ENCODE results near the gene NCR3LG1.
A peak's percentile ranks its signal among the peaks of the same experiment; 100 is the strongest.

NCR3LG1 gene

DNA sequence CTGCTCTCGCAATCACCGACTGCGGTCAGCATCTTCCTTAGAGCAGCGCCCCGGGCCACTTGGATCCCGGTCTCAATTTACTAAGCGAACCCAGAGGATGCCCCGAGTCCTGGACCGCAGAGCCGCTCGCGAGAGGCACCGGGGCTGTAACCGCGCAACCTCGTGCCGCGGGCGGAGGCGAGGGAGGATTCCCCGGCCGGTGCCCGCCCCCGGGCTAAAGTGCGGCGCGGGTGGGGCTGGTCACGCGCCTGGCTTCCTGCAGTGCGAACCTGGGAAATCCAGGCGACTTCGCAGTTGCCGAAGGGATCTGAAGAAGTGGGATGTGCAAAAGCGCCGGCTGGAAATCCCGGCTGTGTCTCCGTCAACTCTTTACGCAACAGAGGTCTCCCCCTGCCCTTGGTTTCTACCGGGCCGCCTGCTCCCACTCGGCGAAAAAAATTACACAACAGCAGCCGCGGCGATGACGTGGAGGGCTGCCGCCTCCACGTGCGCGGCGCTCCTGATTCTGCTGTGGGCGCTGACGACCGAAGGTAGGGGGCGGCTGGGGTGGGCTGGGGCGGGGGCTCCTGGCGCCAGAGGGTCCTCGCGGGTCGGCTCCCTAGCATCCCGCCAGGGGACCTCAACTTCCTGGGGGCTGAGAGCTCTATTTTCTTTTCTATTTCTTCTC is at the start of gene NCR3LG1:
TSS of gene NCR3LG1 (plus strand) at position 291 of the 667 bp plus-strand sequence. CDS start at position 461, 170 bp downstream.
- peak; percentile 67 for DNase-seq

- no peak for DNase-seq
Measured at GRCh38 chr11:17313349-17314231, 38.0 kb upstream of the NCR3LG1 start.

DNA sequence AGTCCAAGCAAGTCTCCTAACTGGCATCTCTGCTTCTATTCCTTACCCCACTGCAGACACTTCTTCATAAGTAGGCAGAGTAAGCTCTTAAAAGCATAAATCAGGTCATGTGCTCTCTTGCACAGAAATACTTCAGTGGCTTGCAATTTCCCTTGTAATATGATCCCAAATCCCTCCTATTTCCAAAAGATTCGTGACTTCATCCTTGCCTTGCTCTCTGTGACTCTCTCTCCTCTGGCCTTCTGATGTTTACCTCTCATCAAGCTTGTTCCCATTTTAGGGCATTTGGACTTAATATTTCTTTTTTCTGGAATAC is 37.4 kb upstream of the NCR3LG1 start:
- DNase-seq, result no peak

DNA sequence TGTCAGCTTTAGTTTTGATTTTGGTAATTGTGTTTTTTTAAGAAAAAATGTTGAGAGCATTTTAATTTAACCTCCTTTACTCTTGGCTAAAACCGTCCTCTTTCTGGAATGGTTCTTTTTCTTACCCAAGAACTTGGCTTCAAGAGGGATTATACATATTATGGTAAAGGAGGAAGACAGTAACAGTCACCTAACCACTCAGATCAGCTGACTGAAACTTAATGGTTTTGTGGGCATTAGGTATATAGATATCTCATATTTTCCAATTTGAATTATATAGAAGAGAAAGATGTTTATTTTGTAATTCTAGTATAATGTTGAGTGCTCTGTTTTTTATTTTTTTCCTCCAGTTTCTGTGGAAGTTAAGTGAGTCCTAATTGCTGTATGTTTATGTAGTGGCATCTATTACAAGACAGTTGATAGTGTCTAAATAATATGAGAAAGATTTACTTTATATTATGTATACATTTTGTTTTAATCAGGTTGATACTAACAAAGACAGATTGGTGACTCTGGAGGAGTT is 36.6 kb upstream of the NCR3LG1 start:
- no peak for DNase-seq

DNA sequence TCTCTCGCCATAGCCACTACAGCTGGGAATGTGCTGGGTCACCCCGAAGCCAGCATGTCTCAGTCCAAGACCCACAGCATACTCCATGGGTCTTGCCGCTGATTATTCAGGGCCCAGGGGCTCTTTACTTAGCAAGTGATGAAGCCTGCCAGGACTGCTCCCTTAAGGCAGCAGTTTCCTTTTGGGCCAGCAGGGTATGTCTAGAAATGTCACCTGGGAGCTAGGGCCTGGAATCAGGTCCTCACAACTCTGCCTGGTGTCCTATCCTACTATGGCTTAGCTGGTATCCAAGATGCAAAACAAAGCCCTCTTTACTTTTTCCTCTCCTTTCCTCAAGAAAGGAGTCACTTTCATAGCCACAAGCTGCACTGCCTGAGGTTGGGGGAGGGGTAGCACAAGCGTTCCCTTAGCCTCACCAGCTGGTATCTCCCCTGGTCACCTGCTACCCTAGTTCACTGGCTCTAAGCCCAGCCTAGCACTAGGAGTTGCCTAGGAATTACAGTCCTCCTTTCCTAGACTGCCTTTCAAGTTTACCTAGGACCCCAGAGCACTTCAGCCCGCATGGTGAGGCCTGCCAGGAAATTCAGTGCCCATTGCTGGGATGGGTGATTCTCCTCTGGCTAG is 22.6 kb upstream of the NCR3LG1 start:
- no peak for DNase-seq

DNA sequence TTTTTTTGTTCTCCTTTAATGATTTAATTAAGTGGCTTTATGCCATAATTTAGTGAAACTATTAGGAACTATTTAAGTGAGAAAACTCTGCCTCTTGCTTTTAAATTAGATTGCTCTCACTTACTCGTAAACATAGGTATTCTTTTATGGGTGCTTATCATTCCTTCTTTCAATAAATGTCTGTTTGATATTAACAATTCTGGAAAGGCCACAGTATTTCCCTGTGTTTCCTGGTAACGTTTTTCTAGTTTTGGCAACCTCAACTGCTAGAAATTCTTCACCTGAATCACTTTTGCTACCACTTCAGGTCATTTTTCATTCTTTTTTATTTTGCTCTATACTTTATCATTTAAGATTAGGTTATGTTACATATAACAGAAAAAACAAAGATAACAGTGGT is 19.9 kb upstream of the NCR3LG1 start:
- no peak for DNase-seq

DNA sequence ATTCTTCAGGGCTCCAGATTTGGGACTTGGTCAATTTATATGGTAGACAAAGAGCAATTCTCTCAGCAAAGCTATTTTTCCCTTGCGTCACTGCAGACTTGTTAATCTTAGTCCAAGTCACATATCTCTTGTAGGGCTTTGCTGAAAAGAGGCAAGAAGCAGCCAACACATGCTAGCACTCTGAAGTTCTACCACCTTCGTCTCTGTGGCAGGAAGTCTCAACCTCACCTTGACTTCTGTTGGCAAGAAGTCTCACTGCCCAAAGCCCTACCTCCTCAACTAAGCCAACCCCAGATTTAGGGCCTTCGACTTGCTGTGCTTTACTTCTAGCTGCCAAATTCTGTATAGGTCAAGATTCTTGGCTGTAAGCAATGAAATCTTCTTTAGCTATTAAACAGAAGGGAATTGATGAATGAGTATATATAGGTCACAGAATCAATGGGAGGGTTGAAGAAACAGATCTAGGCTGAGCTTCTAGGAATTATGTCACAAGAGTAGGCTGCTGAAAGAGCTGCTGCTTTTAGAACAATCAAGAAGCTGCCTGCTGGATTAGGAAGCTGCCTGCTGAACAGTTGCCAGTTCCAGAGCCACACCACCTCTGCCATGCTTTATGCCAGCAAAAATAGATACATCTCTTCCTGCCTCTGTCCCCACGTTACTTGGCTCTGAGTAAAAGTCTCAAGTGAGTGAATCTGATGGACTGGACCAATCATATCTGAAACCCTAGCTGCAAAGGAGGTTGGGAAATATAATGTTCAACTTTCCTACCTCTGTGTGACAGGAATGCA is 17.6 kb upstream of the NCR3LG1 start:
- no peak for DNase-seq

GRCh38 chr11:17343257-17343656 is 8.3 kb upstream of the NCR3LG1 start:
- no peak for DNase-seq

DNA sequence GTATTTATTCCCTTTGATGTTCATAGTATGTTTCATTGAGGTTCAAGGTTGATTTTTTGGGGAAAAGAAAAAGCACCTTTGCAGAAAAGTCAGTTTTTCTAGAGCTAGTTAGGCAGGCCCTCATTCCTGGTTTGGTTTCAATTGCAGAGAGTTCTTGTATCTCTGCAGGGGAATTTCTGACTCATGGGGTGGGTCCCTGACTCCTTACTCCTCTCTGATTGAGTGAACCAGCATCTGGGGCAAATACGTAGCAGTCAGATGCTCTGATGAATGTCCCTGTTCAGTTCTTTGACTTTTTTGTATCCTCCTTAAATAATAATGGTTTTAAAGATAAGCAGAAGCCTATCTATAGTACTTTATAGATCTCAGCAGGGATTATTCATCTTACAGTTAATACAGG is 7.7 kb upstream of the NCR3LG1 start:
- peak; percentile 72 for DNase-seq

- DNase-seq, result no peak
Measured at GRCh38 chr11:17347676-17348075, 3.9 kb upstream of the NCR3LG1 start.

DNA sequence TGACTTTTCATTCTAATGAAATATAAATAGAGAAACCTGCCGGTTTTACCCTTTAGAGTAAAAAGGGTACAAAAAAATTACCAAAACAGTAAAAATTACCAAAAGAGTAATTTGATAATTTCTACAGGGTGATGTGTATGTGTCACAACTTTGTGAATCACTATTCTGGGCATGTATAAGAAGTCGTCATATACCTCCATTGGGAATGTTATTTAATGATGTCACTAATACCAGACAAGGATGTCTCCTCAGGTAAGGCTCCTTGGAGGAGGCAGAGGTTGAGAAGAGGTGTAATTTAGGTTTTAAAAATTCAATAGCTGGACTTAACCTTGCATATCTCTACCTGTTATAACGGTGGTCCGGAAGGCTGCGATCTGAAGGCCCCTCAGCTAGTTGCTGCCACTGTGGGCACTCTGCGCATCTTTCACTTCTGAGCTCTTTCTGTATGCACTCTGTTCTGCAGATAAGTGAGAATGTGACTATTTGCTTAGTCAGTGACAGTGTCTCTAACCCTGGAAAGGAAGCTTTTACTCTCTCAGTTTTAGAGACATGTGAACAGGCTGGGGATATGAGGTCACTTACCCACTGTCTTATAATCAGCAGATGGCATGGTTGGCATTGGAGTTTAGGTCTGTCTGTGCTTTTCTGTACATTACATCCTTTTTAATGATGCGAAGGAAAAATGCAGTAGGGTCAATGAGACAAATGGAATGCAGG is 987 bp upstream of the NCR3LG1 start:
- no peak for DNase-seq

DNA sequence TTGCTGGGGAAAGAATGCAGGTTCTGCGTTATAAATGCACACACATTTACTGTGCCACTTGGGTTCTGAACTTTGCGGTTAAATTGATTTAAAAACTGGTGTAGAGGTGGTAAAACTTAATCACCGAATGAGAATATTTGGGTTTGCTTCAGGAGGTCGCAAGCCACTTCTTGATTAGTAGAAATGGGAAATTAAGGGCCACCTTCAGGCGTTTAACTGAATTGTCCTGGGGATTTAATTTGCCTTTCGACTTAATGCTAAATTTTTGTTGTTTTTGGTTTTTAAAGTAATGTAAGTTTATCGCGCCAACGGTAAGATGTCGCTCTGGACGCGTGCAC is 459 bp upstream of the NCR3LG1 start:
- no peak for DNase-seq

DNA sequence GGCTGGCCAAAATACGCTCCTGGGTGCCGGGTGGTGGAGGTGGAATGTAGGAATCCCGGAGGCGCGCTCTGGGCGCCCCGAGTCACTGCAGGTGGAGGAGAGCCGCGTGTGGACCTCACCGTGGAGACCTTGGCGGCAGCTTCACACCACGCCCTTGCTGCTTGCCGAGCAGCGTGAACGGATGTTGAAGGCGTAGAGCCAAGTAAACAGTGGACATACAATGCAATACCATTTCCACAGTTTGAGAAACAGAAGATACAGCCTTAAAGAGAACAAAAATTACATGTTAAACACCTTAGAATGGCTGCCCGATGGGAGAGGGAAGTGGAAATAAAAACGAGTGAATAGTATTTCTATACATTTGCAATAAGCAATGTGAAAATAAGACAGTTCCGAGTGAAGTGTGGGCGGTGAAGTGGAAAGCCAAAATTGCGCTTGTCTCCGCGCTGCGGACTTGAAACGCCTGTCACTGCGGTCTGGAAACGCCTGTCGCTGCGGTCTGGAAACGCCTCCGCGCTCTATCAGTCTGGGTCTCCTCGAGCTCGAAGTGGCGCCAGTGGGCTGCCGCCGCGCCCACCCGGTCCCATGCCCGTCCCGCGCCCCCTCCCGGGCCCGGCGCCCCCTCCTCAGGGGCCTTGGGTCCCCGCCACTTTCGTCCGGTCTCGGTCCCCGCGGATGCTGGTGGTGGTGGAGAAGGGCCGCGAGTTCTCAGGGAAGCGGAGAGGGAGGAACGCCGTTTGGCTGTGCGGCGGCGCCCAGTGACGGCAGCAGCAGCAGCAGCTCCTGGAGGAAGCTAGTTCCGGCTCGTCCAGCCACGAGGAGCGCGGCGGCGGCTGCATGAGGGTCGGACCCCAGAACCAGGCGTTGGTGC is 1.6 kb downstream of the NCR3LG1 start:
- DNase-seq, result peak; percentile 73

- no peak for DNase-seq
Measured at GRCh38 chr11:17353821-17354600, 2.4 kb downstream of the NCR3LG1 start.

GRCh38 chr11:17354601-17354991 is 3.0 kb downstream of the NCR3LG1 start:
- peak; percentile 80 for DNase-seq

- no peak for DNase-seq
Measured at GRCh38 chr11:17366495-17366894, 14.9 kb downstream of the NCR3LG1 start.

DNA sequence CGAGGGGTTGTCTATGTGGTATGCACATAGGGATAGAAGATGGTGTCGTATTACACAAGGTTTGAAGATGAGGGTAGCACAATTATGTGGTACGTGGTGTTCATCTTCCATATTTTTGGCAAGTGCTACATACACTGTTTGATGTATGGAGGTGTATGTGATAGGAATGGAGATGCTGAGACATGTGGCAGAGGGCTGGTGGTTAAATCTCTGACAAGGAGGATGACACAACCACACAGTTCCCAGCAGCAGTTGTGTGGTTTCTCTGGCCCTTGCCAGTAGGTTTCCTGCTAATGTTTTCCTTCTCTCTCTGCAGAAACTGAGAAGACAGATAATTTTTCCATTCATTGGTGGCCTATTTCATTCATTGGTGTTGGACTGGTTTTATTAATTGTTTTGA is 17.0 kb downstream of the NCR3LG1 start:
- DNase-seq, result no peak

DNA sequence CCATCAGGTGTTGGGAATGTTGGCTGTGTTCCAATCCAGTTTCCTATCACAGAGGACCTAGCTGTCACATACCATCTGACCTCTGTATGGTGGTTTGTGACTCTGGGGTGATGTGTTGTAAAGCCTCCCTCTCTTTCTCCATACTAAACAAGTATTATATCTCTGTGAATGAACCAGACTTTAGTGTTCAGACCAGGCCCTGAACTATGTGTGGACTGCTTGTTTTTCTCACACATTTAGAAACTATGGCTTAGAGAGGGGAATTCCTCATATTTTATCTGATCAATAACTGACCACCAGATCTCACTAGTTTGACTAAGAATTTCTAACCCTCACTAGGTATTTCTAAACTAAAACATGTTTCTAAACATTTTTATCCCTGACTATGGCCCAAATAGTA is 17.5 kb downstream of the NCR3LG1 start:
- no peak for DNase-seq

GRCh38 chr11:17369684-17370243 is 18.2 kb downstream of the NCR3LG1 start:
- DNase-seq, result no peak

DNA sequence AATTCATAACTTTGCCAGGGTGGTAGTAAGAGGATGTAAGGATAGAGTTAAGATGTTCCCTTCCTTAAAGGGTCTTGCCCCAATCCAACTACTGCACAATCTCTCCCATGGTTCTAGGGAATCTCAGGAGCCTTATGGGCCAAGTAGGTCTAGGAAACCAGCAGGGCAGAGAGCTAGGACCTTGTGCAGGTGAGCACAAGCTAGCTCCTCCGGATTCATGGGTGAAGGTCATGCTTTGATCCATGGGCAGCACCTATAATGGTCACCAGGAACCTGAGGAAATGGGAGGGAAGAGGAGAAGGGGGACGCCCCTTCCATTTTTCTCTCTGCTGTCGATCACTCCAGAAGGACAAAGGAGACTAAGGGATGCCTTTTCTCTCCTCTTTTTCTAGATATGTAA is 20.0 kb downstream of the NCR3LG1 start:
- no peak for DNase-seq
